ENCODE data around the gene SUMO2. TPM values are rescaled to one million over a fixed set of nuclear protein-coding genes. Genes with fewer than 3 reads are reported as not detected.
A peak's percentile ranks its signal among the peaks of the same experiment; 100 is the strongest.
"Not testable (repeated sequence)": the region's sequence is repeated elsewhere in the genome, so short reads cannot be mapped to it uniquely, and the experiment has no call there.

SUMO2 gene
- total and polyA plus RNA-seq, 8 donors = 321 to 735 (median 651) TPM

DNA sequence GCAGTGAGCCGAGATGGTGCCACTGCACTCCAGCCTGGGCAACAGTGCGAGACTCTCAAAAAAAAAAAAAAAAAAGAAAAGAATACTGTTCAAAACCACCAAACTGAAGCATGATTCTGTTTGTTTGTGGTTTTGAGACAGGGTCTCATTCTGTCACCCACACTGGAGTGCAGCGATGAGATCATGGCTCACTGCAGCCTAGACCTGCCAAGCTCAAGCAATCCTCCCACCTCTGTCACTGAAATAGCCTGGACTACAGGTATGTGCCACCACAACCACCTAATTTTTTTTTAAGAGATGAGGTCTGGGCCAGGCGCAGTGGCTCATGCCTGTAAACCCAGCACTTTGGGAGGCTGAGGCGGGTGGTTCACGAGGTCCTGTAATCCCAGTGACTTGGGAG lies 4.3 kb downstream of the SUMO2 start:
- Histone ChIP-seq H3K36me3 (peaks cover 0 to 69% of the 10 kb centered on the region in 2 donors), H3K4me3 (no peak overlapping the region), H3K27ac (no peak overlapping the region), H3K27me3 (no peaks in the 10 kb centered on the region), H3K9me3 (no peaks in the 10 kb centered on the region), H3K4me1 (peaks cover 0 to 29% of the 10 kb centered on the region in 2 donors)
- ATAC-seq (no peak), DNase-seq (no peak)
- TF ChIP-seq, protein P1, sequence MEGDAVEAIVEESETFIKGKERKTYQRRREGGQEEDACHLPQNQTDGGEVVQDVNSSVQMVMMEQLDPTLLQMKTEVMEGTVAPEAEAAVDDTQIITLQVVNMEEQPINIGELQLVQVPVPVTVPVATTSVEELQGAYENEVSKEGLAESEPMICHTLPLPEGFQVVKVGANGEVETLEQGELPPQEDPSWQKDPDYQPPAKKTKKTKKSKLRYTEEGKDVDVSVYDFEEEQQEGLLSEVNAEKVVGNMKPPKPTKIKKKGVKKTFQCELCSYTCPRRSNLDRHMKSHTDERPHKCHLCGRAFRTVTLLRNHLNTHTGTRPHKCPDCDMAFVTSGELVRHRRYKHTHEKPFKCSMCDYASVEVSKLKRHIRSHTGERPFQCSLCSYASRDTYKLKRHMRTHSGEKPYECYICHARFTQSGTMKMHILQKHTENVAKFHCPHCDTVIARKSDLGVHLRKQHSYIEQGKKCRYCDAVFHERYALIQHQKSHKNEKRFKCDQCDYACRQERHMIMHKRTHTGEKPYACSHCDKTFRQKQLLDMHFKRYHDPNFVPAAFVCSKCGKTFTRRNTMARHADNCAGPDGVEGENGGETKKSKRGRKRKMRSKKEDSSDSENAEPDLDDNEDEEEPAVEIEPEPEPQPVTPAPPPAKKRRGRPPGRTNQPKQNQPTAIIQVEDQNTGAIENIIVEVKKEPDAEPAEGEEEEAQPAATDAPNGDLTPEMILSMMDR (IDR thresholded peaks at IDR 0.05) = no peak
- intact Hi-C loops (cut with DNase I) = loop anchor here in 1 of 2 donors (10.0 kb wide), 1 partner anchor 64 kb away; no protein-coding TSS in a partner anchor

DNA sequence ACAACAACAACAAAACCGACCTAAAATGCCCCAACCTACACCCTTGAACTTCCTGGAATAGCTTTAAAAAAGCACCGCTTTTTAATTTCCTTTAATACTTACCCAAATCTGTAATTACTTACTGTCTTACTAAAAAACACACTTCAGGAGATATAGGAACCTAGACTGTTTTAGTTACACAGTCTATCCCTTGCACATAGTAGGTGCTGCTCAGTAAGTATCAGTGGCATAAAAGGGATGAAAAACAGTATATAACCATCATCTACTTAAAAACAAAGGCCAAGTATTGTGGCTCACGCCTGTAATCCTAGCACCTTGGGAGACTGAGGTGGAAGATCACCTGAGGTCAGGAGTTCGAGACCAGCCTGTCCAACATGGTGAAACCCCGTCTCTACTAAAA lies 6.1 kb downstream of the SUMO2 start:
- Histone ChIP-seq H3K36me3 (peaks cover 0 to 86% of the 10 kb centered on the region in 2 donors), H3K4me3 (no peak overlapping the region), H3K9me3 (no peaks in the 10 kb centered on the region), H3K4me1 (peaks cover 0 to 34% of the 10 kb centered on the region in 2 donors), H3K27me3 (no peaks in the 10 kb centered on the region), H3K27ac (no peak overlapping the region)
- TF ChIP-seq, protein P1 (IDR thresholded peaks at IDR 0.05) = no peak
- no peak for ATAC-seq
- no peak for DNase-seq
- intact Hi-C loops (cut with DNase I) = loop anchor here in 1 of 2 donors (10.0 kb wide), 1 partner anchor 62 kb away; no protein-coding TSS in a partner anchor

DNA sequence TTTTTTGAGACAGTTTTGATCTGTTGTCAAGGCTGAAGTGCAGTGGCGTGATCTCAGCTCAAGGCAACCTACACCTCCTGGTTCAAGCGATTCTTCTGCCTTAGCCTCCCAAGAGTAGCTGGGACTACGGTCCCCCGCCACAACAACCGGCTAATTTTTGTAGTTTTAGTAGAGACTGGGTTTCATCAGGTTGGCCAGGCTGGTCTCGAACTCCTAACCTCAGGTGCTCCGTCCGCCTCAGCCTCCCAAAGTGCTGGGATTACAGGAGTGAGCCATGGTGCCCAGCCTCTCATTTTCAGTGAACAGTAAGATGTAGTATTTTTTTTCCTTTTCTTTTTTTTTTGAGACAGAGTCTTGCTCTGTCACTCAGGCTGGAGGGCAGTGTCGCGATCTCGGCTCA lies 7.8 kb downstream of the SUMO2 start:
- H3K27me3 ChIP-seq = no peaks in the 10 kb centered on the region
- peaks cover 0 to 99% of the 10 kb centered on the region in 2 donors for H3K36me3 ChIP-seq
- intact Hi-C loops (cut with DNase I) = loop anchor here in 1 of 2 donors (10.0 kb wide), 1 partner anchor 60 kb away; no protein-coding TSS in a partner anchor
- H3K4me3 ChIP-seq = no peak overlapping the region
- ATAC-seq (no peak), DNase-seq (no peak)
- no peak overlapping the region for H3K27ac ChIP-seq
- TF ChIP-seq, protein P1 (IDR thresholded peaks at IDR 0.05) = no peak
- H3K4me1 ChIP-seq = peaks cover 0 to 33% of the 10 kb centered on the region in 2 donors
- no peaks in the 10 kb centered on the region for H3K9me3 ChIP-seq

DNA sequence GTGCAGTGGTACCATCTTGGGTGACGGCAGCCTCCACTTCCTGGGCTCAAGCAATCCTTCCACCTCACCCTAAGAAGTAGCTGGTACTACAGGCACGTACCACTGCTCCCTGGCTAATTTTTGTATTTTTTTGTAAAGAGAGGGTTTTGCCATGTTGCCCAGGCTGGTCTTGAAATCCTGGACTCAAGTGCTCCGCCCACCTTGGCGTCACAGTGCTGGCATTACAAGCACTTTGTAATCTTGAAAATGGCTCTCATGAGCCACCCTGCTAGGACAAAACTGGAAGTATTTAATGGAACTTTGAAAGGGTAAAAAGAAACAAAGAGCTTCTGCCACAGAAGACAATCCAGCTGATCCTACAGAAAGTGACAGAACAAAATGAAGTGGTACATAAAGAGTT lies 9.2 kb downstream of the SUMO2 start:
- Histone ChIP-seq H3K27ac (no peak overlapping the region), H3K9me3 (no peaks in the 10 kb centered on the region), H3K27me3 (no peaks in the 10 kb centered on the region), H3K4me3 (no peak overlapping the region), H3K4me1 (peaks cover 0 to 21% of the 10 kb centered on the region in 2 donors), H3K36me3 (peaks cover 0 to 99% of the 10 kb centered on the region in 2 donors)
- DNase-seq (no peak), ATAC-seq (peak; percentile 44)
- TF ChIP-seq, protein P1 (IDR thresholded peaks at IDR 0.05) = no peak
- intact Hi-C loops (cut with DNase I) = loop anchor here in 1 of 2 donors (10.0 kb wide), 1 partner anchor 59 kb away; no protein-coding TSS in a partner anchor

DNA sequence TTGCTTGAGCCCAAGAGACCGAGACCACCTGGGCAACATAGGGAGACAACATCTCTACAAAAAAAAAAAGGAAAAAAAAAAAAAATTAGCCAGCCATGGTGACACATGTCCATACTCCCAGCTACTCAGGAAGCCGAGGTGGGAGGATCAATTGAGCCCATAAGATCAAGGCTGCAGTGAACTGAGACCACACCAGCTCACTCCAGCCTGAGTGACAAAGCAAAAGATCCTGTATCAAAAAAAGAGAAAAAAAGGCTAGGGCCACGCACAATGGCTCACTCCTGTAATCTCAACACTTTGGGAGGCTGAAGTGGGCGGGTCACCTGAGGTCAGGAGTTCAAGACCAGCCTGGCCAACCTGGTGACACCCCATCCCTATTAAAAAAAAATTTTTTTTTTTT lies 13.8 kb downstream of the SUMO2 start:
- intact Hi-C loops (cut with DNase I) = no loop called here
- H3K36me3 ChIP-seq = peaks cover 0 to 99% of the 10 kb centered on the region in 2 donors
- ATAC-seq = no peak

DNA sequence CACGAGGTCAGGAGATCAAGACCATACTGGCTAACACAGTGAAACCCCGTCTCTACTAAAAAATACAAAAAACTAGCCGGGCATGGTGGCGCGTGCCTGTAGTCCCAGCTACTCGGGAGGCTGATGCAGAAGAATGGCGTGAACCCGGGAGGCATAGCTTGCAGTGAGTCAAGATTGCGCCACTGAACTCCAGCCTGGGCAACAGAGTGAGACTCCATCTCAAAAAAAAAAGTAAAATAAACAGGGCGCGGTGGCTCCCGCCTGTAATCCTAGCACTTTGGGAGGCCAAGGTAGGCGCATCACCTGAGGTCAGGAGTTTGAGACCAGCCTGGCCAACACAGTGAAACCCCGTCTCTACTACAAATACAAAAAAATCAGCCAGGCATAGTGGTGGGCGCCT lies 18.2 kb downstream of the SUMO2 start:
- H3K9me3 ChIP-seq; H3K4me3 ChIP-seq; H3K27me3 ChIP-seq; H3K4me1 ChIP-seq; intact Hi-C loops (cut with DNase I); ATAC-seq; DNase-seq; H3K27ac ChIP-seq: not testable (repeated sequence)
- H3K36me3 ChIP-seq = peaks cover 0 to 64% of the 10 kb centered on the region in 2 donors

More for the DNA sequence above, 13.8 kb downstream of the SUMO2 start:
- TF ChIP-seq, protein P1 (IDR thresholded peaks at IDR 0.05) = no peak
- Histone ChIP-seq H3K27me3 (no peaks in the 10 kb centered on the region), H3K27ac (no peak overlapping the region), H3K9me3 (no peaks in the 10 kb centered on the region), H3K4me1 (peaks cover 0 to 20% of the 10 kb centered on the region in 2 donors), H3K4me3 (no peak overlapping the region)
- DNase-seq = no peak

All from left lung (tissue), 10 donors.